Activated naive CD4-positive, alpha-beta T cell treated with anti-CD3 and anti-CD28 coated beads, Interleukin-2, amount 50 U/mL, for 72 hours (primary cell): ENCODE data around the gene OGFRL1. TPM values are rescaled to one million over a fixed set of nuclear protein-coding genes. Genes with fewer than 3 reads are reported as not detected.
A peak's percentile ranks its signal among the peaks of the same experiment; 100 is the strongest.

Experiments
- ATAC-seq, 2 donors: fragments of 150-1000 bp; cut with Tn5 transposase; 2 replicates each; pipeline ENCODE4 v1.10.0; 2021; ENCODE audit warnings: mild to moderate bottlenecking in 2 of 2, moderate library complexity in 2 of 2
- DNase-seq, 2 donors: peaks; one replicate each; pipeline ENCODE4 v3.0.0; 2021 to 2022; ENCODE audit warnings: low spot score in 2 of 2
- H3K27ac Mint-ChIP-seq, 2 donors: one replicate each; pipeline ENCODE4 v1.8.0; 2022; ENCODE audit warnings: mild to moderate bottlenecking in 2 of 2, mixed read lengths in 2 of 2
- H3K36me3 Mint-ChIP-seq, 2 donors: one replicate each; pipeline ENCODE4 v1.8.0; 2022; ENCODE audit warnings: mixed read lengths in 2 of 2
- H3K9me3 Mint-ChIP-seq, 2 donors: one replicate each; pipeline ENCODE4 v1.8.0; 2022; ENCODE audit warnings: mixed read lengths in 2 of 2
- total RNA-seq, 2 donors: library from RNA; stranded (reverse); gene quantifications; one replicate each; pipeline ENCODE4 v1.2.3, GENCODE V29; 2022

The OGFRL1 gene
- total RNA-seq, 2 donors from 2014 or later, result 1.3 to 4.2 TPM

- Mint-ChIP-seq H3K9me3 (no peaks in the 10 kb centered on the region), H3K27ac (no peak overlapping the region), H3K36me3 (no peaks in the 10 kb centered on the region)
- ATAC-seq (no peak), DNase-seq (no peak)
Measured at GRCh38 chr6:71310261-71310660, 21.6 kb downstream of the OGFRL1 start.

GRCh38 chr6:71312089-71312488 is 23.5 kb downstream of the OGFRL1 start:
- Mint-ChIP-seq H3K27ac (no peak overlapping the region), H3K36me3 (no peaks in the 10 kb centered on the region), H3K9me3 (no peaks in the 10 kb centered on the region)
- no peak for ATAC-seq
- no peak for DNase-seq

GRCh38 chr6:71317441-71317840 is 28.8 kb downstream of the OGFRL1 start:
- ATAC-seq (no peak), DNase-seq (no peak)
- Mint-ChIP-seq H3K36me3 (no peaks in the 10 kb centered on the region), H3K9me3 (peaks cover 0 to 6% of the 10 kb centered on the region in 2 donors), H3K27ac (no peak overlapping the region)

- peak in 1 of 2 donors; percentile 61 for ATAC-seq
- Mint-ChIP-seq H3K9me3 (peaks cover 0 to 6% of the 10 kb centered on the region in 2 donors), H3K36me3 (no peaks in the 10 kb centered on the region), H3K27ac (no peak overlapping the region)
- DNase-seq, result no peak
Measured at GRCh38 chr6:71320041-71320440, 31.4 kb downstream of the OGFRL1 start.

GRCh38 chr6:71321314-71321713 is 32.7 kb downstream of the OGFRL1 start:
- Mint-ChIP-seq H3K36me3 (no peaks in the 10 kb centered on the region), H3K9me3 (peaks cover 0 to 6% of the 10 kb centered on the region in 2 donors)
- ATAC-seq, result no peak

GRCh38 chr6:71324194-71324785 is 35.7 kb downstream of the OGFRL1 start:
- Mint-ChIP-seq H3K9me3 (peaks cover 0 to 6% of the 10 kb centered on the region in 2 donors), H3K27ac (no peak overlapping the region), H3K36me3 (no peaks in the 10 kb centered on the region)
- ATAC-seq (no peak), DNase-seq (no peak)

More at GRCh38 chr6:71321314-71321713, 32.7 kb downstream of the OGFRL1 start:
- H3K27ac Mint-ChIP-seq, result no peak overlapping the region
- no peak for DNase-seq

- H3K36me3 Mint-ChIP-seq, result no peaks in the 10 kb centered on the region
- H3K27ac Mint-ChIP-seq, result no peak overlapping the region
- ATAC-seq, result no peak
- no peak for DNase-seq
- H3K9me3 Mint-ChIP-seq, result no peaks in the 10 kb centered on the region
Measured at GRCh38 chr6:71326611-71327010, 38.0 kb downstream of the OGFRL1 start.

- ATAC-seq (no peak), DNase-seq (no peak)
- H3K9me3 Mint-ChIP-seq, result no peaks in the 10 kb centered on the region
- H3K27ac Mint-ChIP-seq, result no peak overlapping the region
- no peaks in the 10 kb centered on the region for H3K36me3 Mint-ChIP-seq
Measured at GRCh38 chr6:71330501-71330900, 41.9 kb downstream of the OGFRL1 start.

GRCh38 chr6:71332012-71332411 is 43.4 kb downstream of the OGFRL1 start:
- Mint-ChIP-seq H3K9me3 (no peaks in the 10 kb centered on the region), H3K36me3 (no peaks in the 10 kb centered on the region), H3K27ac (no peak overlapping the region)
- ATAC-seq (no peak), DNase-seq (no peak)

GRCh38 chr6:71333050-71333449 is 44.4 kb downstream of the OGFRL1 start:
- H3K27ac Mint-ChIP-seq, result no peak overlapping the region
- no peaks in the 10 kb centered on the region for H3K36me3 Mint-ChIP-seq
- DNase-seq (no peak), ATAC-seq (no peak)
- no peaks in the 10 kb centered on the region for H3K9me3 Mint-ChIP-seq

GRCh38 chr6:71333697-71334096 is 45.1 kb downstream of the OGFRL1 start:
- H3K27ac Mint-ChIP-seq, result no peak overlapping the region
- ATAC-seq, result no peak
- no peaks in the 10 kb centered on the region for H3K9me3 Mint-ChIP-seq
- no peak for DNase-seq
- no peaks in the 10 kb centered on the region for H3K36me3 Mint-ChIP-seq

- peak; percentile 97 for ATAC-seq
- Mint-ChIP-seq H3K9me3 (no peaks in the 10 kb centered on the region), H3K36me3 (no peaks in the 10 kb centered on the region), H3K27ac (no peak overlapping the region)
- DNase-seq, result no peak
Measured at GRCh38 chr6:71334768-71335167, 46.2 kb downstream of the OGFRL1 start.

GRCh38 chr6:71335544-71335943 is 46.9 kb downstream of the OGFRL1 start:
- Mint-ChIP-seq H3K9me3 (no peaks in the 10 kb centered on the region), H3K36me3 (no peaks in the 10 kb centered on the region), H3K27ac (no peak overlapping the region)
- ATAC-seq, result no peak
- no peak for DNase-seq

GRCh38 chr6:71336901-71337300 is 48.3 kb downstream of the OGFRL1 start:
- DNase-seq (no peak), ATAC-seq (no peak)
- no peak overlapping the region for H3K27ac Mint-ChIP-seq
- no peaks in the 10 kb centered on the region for H3K36me3 Mint-ChIP-seq
- no peaks in the 10 kb centered on the region for H3K9me3 Mint-ChIP-seq

GRCh38 chr6:71338540-71339316 is 50.1 kb downstream of the OGFRL1 start:
- no peak for ATAC-seq
- no peaks in the 10 kb centered on the region for H3K9me3 Mint-ChIP-seq
- no peak overlapping the region for H3K27ac Mint-ChIP-seq
- no peak for DNase-seq
- no peaks in the 10 kb centered on the region for H3K36me3 Mint-ChIP-seq

- DNase-seq, result no peak
- H3K9me3 Mint-ChIP-seq, result no peaks in the 10 kb centered on the region
- no peaks in the 10 kb centered on the region for H3K36me3 Mint-ChIP-seq
- H3K27ac Mint-ChIP-seq, result no peak overlapping the region
- ATAC-seq, result no peak
Measured at GRCh38 chr6:71342772-71343171, 54.2 kb downstream of the OGFRL1 start.

- no peaks in the 10 kb centered on the region for H3K9me3 Mint-ChIP-seq
- H3K36me3 Mint-ChIP-seq, result no peaks in the 10 kb centered on the region
- peak overlapping the region in 1 of 2 donors; percentile 25 for H3K27ac Mint-ChIP-seq
- ATAC-seq (no peak), DNase-seq (no peak)
Measured at GRCh38 chr6:71345476-71346333, 57.1 kb downstream of the OGFRL1 start.
